PC-3 (cell line): ENCODE measurements around the gene CDC16. TPM values are rescaled to one million over a fixed set of nuclear protein-coding genes. Genes with fewer than 3 reads are reported as not detected.

Experiments
- ATAC-seq: fragments of 200-7000 bp; cut with Tn5 transposase; 2 replicates; pipeline ENCODE4 v1.9.1; 2020; ENCODE audit warnings: mild to moderate bottlenecking, moderate library complexity
- BruUV-seq: library from RNA; stranded (reverse); fragments of 400-500 nt; replicated peaks from 2 replicates; lab custom pipeline; 2021; lab: Mats Ljungman, UMichigan
- CTCF ChIA-PET: fragments of 300-600 bp; sonication (Branson Sonifier 250); formaldehyde crosslinking; loops from one replicate; lab custom pipeline; 2022; ENCODE audit warnings: antibody characterized with exemption; lab: Charles Lee
- POLR2A ChIA-PET: fragments of 300-600 bp; sonication (Branson Sonifier 250); formaldehyde crosslinking; loops from one replicate; lab custom pipeline; 2022; ENCODE audit warnings: antibody characterized with exemption; ENCODE audit not compliant: unreplicated experiment; lab: Charles Lee
- DNase-seq: peaks from one replicate; pipeline ENCODE4 v3.0.0-alpha.2; 2015
- H2AFZ ChIP-seq: fragments of 300-600 bp; sonication (generic); 2 replicates; pipeline ENCODE4 v1.6.0; 2016; ENCODE audit warnings: antibody characterized with exemption, low read length
- H3F3A ChIP-seq: fragments of 300-600 bp; sonication (generic); one replicate; pipeline ENCODE4 v1.6.0; 2017; ENCODE audit warnings: antibody characterized with exemption, low read length, control low read depth, mild to moderate bottlenecking; ENCODE audit not compliant: unreplicated experiment
- H3K27ac ChIP-seq: fragments of 300-600 bp; sonication (generic); 2 replicates; pipeline ENCODE4 v1.5.1; 2016; ENCODE audit warnings: mild to moderate bottlenecking, low read length
- H3K27me3 ChIP-seq: fragments of 300-600 bp; sonication (generic); 2 replicates; pipeline ENCODE4 v1.6.1; 2016; ENCODE audit warnings: low read length, mixed read lengths
- H3K36me3 ChIP-seq: fragments of 300-600 bp; sonication (generic); 2 replicates; pipeline ENCODE4 v1.6.1; 2016; ENCODE audit warnings: low read depth, mixed run types, low read length, mixed read lengths
- H3K4me1 ChIP-seq: fragments of 300-600 bp; sonication (generic); 2 replicates; pipeline ENCODE4 v1.5.1; 2016; ENCODE audit warnings: low read length; ENCODE audit not compliant: insufficient read depth
- H3K4me2 ChIP-seq: fragments of 300-600 bp; sonication (generic); 2 replicates; pipeline ENCODE4 v1.6.0; 2016; ENCODE audit warnings: low read length
- H3K4me3 ChIP-seq: fragments of 300-600 bp; sonication (generic); 2 replicates; pipeline ENCODE4 v1.5.1; 2016; ENCODE audit warnings: mild to moderate bottlenecking, low read length, mixed read lengths
- H3K79me2 ChIP-seq: fragments of 300-600 bp; sonication (generic); 2 replicates; pipeline ENCODE4 v1.6.1; 2017; ENCODE audit warnings: low read length, mixed read lengths
- H3K9ac ChIP-seq: fragments of 300-600 bp; sonication (generic); 2 replicates; pipeline ENCODE4 v1.6.0; 2016; ENCODE audit warnings: mild to moderate bottlenecking, low read length
- H3K9me2 ChIP-seq: fragments of 300-600 bp; sonication (generic); replicated peaks from 2 replicates; pipeline ENCODE4 v1.6.1; 2016; ENCODE audit warnings: mixed run types, low read length, mixed read lengths
- H3K9me3 ChIP-seq: fragments of 300-600 bp; sonication (generic); 2 replicates; pipeline ENCODE4 v1.6.1; 2016; ENCODE audit warnings: low read length, mixed read lengths
- H4K20me1 ChIP-seq: fragments of 300-600 bp; sonication (generic); 2 replicates; pipeline ENCODE4 v1.6.1; 2016; ENCODE audit warnings: low read length, mixed read lengths
- CTCF ChIP-seq: fragments of 300-600 bp; sonication (generic); conservative IDR thresholded peaks from 2 replicates; pipeline ENCODE4 v1.5.1; 2017; ENCODE audit warnings: antibody characterized with exemption, low read depth, mild to moderate bottlenecking, low read length
- EZH2 ChIP-seq: fragments of 300-600 bp; sonication (generic); IDR thresholded peaks from one replicate; pipeline ENCODE4 v1.6.1; 2017; ENCODE audit warnings: antibody characterized with exemption, mild to moderate bottlenecking, low read length; ENCODE audit not compliant: unreplicated experiment
- EZH2phosphoT487 ChIP-seq: fragments of 300-600 bp; sonication (generic); IDR thresholded peaks from 2 replicates; pipeline ENCODE4 v1.6.1; 2018; ENCODE audit warnings: mild to moderate bottlenecking, antibody characterized with exemption, low read length, borderline replicate concordance
- intact Hi-C: fragments of 100-400 bp; cut with micrococcal nuclease; formaldehyde crosslinking; loops from 2 replicates; pipeline ENCODE4 v1.9.0; 2023
- total RNA-seq: library from RNA; depleted of rRNA; stranded (reverse); fragments of >200 nt; gene quantifications from 2 replicates; pipeline ENCODE4 v1.2.3, GENCODE V29; 2014

CDC16 gene
- total RNA-seq, 1 experiment from 2014 or later, result 16.0 TPM

DNA sequence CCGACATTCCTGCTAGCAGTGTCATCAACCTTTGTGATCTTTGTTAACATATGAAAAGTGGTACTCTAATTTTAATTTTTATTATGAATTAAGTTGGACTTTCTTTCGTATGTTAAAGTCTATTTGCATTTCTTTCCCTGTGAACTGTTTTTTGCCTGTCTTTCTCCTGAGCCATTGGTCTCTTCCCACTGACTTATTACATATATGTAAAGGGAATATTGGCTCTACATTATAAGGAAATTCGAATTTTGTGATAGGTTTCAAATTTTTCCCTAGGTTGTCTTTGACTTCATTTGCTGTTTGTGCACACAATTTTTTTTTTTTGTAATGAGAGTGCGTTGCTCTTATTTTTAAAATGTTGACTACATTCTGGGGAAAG lies 442 bp upstream of the CDC16 start:
- POLR2A ChIA-PET, result no interaction called here
- Histone ChIP-seq H3K9ac (peak overlapping the region; percentile 97; the same call in 1 of the 2 replicates), H3K4me2 (peak overlapping the region; percentile 87)

DNA sequence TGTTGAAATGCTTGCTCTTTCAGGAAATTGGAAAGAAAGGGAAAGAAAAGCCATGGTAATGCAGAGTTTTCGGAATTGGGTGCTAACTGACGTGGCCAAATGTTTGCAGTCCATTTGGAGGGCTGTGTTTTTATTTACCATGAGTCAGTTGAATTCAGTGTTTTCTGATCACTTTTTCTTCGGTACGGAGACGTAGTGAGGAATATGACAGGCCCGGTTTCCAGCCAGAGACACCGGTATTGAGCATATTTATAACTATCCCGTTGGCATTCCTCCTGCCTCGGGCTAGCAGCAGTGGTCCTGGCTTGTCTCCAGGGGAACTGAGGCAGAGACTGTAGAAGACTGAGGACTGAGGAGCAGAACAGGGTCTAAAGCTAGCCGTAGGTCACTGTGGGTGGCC lies 1.0 kb downstream of the CDC16 start:
- Histone ChIP-seq H3K4me1 (peaks cover 3% of the 10 kb centered on the region; the same call in 1 of the 2 replicates), H3K27me3 (no peaks in the 10 kb centered on the region), H3K36me3 (peaks cover 16% of the 10 kb centered on the region), H2AFZ (no peak overlapping the region), H3K9ac (peak overlapping the region; percentile 97), H3K9me3 (no peaks in the 10 kb centered on the region), H4K20me1 (peaks cover 5% of the 10 kb centered on the region; the same call in 1 of the 2 replicates), H3K4me2 (peak overlapping the region; percentile 87), H3K9me2 (no peaks in the 10 kb centered on the region), H3F3A (no peaks in the 10 kb centered on the region), H3K27ac (peak overlapping the region; percentile 61; the same call in 1 of the 2 replicates), H3K79me2 (peaks cover 30% of the 10 kb centered on the region), H3K4me3 (peak overlapping the region; percentile 92)
- TSS peak; percentile 59 for BruUV-seq
- intact Hi-C loops, result no loop called here
- CTCF ChIA-PET, result no interaction called here
- ATAC-seq (peak; percentile 18), DNase-seq (peak; percentile 4)
- POLR2A ChIA-PET, result no interaction called here
- TF ChIP-seq EZH2phosphoT487 (no peak), CTCF (no peak), EZH2 (no peak)

More for the DNA sequence above, 442 bp upstream of the CDC16 start:
- no peaks in the 10 kb centered on the region for H3K27me3 ChIP-seq
- intact Hi-C loops, result no loop called here
- DNase-seq (no peak), ATAC-seq (no peak)
- peaks cover 5% of the 10 kb centered on the region; the same call in 1 of the 2 replicates for H4K20me1 ChIP-seq
- H3K9me2 ChIP-seq, result no peaks in the 10 kb centered on the region
- no peak for TF ChIP-seq CTCF
- TF ChIP-seq EZH2phosphoT487, result no peak
- no peak for TF ChIP-seq EZH2
- H3K27ac ChIP-seq, result no peak overlapping the region
- no TSS peak for BruUV-seq
- peaks cover 16% of the 10 kb centered on the region; the same call in 1 of the 2 replicates for H3K36me3 ChIP-seq
- peak overlapping the region; percentile 91 for H2AFZ ChIP-seq
- no peaks in the 10 kb centered on the region for H3F3A ChIP-seq
- no peaks in the 10 kb centered on the region for H3K9me3 ChIP-seq
- H3K4me1 ChIP-seq, result peaks cover 3% of the 10 kb centered on the region; the same call in 1 of the 2 replicates
- H3K4me3 ChIP-seq, result peak overlapping the region; percentile 92; the same call in 1 of the 2 replicates
- CTCF ChIA-PET, result no interaction called here
- peaks cover 30% of the 10 kb centered on the region for H3K79me2 ChIP-seq

GRCh38 chr13:114236227-114236626 lies 1.5 kb downstream of the CDC16 start:
- peaks cover 30% of the 10 kb centered on the region for H3K79me2 ChIP-seq
- ATAC-seq (no peak), DNase-seq (no peak)
- no peak overlapping the region for H3K27ac ChIP-seq
- H3K9me3 ChIP-seq, result no peaks in the 10 kb centered on the region
- peak overlapping the region; percentile 87 for H3K4me2 ChIP-seq
- peaks cover 16% of the 10 kb centered on the region for H3K36me3 ChIP-seq
- peaks cover 5% of the 10 kb centered on the region; the same call in 1 of the 2 replicates for H4K20me1 ChIP-seq
- BruUV-seq, result no TSS peak
- CTCF ChIA-PET, result no interaction called here
- H3K9ac ChIP-seq, result peak overlapping the region; percentile 97; the same call in 1 of the 2 replicates
- H3K9me2 ChIP-seq, result no peaks in the 10 kb centered on the region
- no peaks in the 10 kb centered on the region for H3K27me3 ChIP-seq
- intact Hi-C loops, result no loop called here
- H3K4me1 ChIP-seq, result peaks cover 3% of the 10 kb centered on the region; the same call in 1 of the 2 replicates
- no peak overlapping the region for H2AFZ ChIP-seq
- H3F3A ChIP-seq, result no peaks in the 10 kb centered on the region
- H3K4me3 ChIP-seq, result peak overlapping the region; percentile 92
- POLR2A ChIA-PET, result no interaction called here
- TF ChIP-seq CTCF, result no peak
- TF ChIP-seq EZH2phosphoT487, result no peak
- TF ChIP-seq EZH2, result no peak
